Measurements from ENCODE around the gene LARP4.

LARP4 gene

DNA sequence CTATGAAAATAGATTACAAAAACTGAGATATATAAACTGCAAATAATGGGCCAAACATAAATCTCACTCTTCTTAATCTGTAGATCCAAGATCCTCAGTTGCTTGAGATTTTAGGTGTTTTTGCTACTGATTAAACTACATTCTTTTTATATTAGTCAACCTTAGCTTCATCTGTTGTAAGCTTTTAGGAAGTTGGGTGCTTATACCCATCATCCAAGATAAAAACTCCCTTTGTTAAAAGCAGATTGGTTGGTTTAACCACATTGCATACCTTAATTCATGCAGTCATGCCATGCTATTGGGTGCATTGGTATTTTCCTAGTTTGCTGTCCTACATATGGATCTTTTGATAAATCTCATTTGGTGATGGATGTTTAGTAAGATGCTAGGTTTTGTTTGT, 57.9 kb downstream of the LARP4 start:
- H3K79me2 ChIP-seq (ENCODE audit: low read length) = no peaks in the 10 kb centered on the region
- H3K9me3 ChIP-seq (ENCODE audit: insufficient read depth, low read length) = no peaks in the 10 kb centered on the region
- H3K4me1 ChIP-seq (ENCODE audit: low read length) = no peaks in the 10 kb centered on the region
- no peaks in the 10 kb centered on the region for H3K27me3 ChIP-seq (ENCODE audit: low read depth, low read length)
- H3K9ac ChIP-seq (ENCODE audit: low read length) = no peak overlapping the region
- no peak overlapping the region for H3K4me3 ChIP-seq (ENCODE audit: low read length)
- peaks cover 37% of the 10 kb centered on the region for H3K36me3 ChIP-seq (replicated peaks; ENCODE audit: low read depth, low read length)
- H3K27ac ChIP-seq (ENCODE audit: low read length) = no peak overlapping the region
- H2AFZ ChIP-seq (ENCODE audit: low read depth, low read length) = no peak overlapping the region
- H3K4me2 ChIP-seq (ENCODE audit: low read length) = no peak overlapping the region
- no peaks in the 10 kb centered on the region for H4K20me1 ChIP-seq (ENCODE audit: insufficient read depth, low read length)
- no peak for TF ChIP-seq EZH2phosphoT487 (IDR thresholded peaks at IDR 0.05; ENCODE audit: low read depth)
- TF ChIP-seq, protein P1, sequence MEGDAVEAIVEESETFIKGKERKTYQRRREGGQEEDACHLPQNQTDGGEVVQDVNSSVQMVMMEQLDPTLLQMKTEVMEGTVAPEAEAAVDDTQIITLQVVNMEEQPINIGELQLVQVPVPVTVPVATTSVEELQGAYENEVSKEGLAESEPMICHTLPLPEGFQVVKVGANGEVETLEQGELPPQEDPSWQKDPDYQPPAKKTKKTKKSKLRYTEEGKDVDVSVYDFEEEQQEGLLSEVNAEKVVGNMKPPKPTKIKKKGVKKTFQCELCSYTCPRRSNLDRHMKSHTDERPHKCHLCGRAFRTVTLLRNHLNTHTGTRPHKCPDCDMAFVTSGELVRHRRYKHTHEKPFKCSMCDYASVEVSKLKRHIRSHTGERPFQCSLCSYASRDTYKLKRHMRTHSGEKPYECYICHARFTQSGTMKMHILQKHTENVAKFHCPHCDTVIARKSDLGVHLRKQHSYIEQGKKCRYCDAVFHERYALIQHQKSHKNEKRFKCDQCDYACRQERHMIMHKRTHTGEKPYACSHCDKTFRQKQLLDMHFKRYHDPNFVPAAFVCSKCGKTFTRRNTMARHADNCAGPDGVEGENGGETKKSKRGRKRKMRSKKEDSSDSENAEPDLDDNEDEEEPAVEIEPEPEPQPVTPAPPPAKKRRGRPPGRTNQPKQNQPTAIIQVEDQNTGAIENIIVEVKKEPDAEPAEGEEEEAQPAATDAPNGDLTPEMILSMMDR (IDR thresholded peaks at IDR 0.05; ENCODE audit: low read depth, low read length) = no peak

DNA sequence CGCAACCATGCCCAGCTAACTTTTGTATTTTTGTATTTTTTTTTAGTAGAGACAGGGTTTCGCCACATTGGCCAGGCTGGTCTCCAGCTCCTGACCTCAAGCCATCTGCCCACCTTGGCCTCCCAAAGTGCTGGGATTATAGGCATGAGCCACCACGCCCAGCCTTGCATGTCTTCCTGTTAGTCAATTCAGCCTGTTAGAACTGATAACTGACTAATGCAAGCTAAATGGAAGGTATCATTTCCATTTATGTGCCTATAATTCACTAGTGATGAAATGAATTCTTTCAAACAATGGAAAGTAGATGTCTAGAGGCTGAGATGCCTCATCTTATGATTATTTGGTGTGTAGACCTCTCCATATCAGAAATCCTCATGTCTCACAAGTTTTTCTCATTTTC, 66.8 kb downstream of the LARP4 start:
- Histone ChIP-seq H3K9ac (ENCODE audit: low read length) (no peak overlapping the region), H3K4me2 (ENCODE audit: low read length) (no peak overlapping the region), H3K4me3 (ENCODE audit: low read length) (no peak overlapping the region), H3K79me2 (ENCODE audit: low read length) (no peaks in the 10 kb centered on the region), H3K27me3 (ENCODE audit: low read depth, low read length) (no peaks in the 10 kb centered on the region), H2AFZ (ENCODE audit: low read depth, low read length) (no peak overlapping the region), H3K4me1 (ENCODE audit: low read length) (no peaks in the 10 kb centered on the region), H3K36me3 (replicated peaks; ENCODE audit: low read depth, low read length) (peaks cover 38% of the 10 kb centered on the region), H4K20me1 (ENCODE audit: insufficient read depth, low read length) (no peaks in the 10 kb centered on the region), H3K9me3 (ENCODE audit: insufficient read depth, low read length) (no peaks in the 10 kb centered on the region), H3K27ac (ENCODE audit: low read length) (no peak overlapping the region)
- TF ChIP-seq EZH2phosphoT487 (IDR thresholded peaks at IDR 0.05; ENCODE audit: low read depth) = no peak
- TF ChIP-seq, protein P1 (IDR thresholded peaks at IDR 0.05; ENCODE audit: low read depth, low read length) = no peak

GRCh38 chr12:50477241-50477832, 76.7 kb downstream of the LARP4 start:
- H4K20me1 ChIP-seq (ENCODE audit: insufficient read depth, low read length) = no peaks in the 10 kb centered on the region
- H3K36me3 ChIP-seq (replicated peaks; ENCODE audit: low read depth, low read length) = peaks cover 18% of the 10 kb centered on the region
- no peaks in the 10 kb centered on the region for H3K9me3 ChIP-seq (ENCODE audit: insufficient read depth, low read length)

DNA sequence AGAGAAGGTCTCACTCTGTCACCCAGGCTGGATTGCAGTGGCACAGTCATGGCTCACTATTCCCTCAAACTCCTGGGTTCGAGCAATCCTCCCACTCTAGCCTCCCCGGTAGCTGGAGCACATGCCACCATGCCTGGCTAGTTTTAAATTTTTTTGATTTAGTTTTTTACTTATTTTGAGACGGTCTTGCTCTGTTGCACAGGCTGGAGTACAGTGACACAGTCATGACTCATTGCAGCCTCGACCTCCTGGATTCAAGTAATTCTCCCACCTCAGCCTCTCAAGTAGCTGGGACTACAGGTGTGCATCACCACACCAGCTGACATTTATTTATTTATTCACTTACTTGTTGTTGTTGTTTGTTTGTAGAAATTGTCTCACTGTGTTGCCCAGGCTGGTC, 81.9 kb downstream of the LARP4 start:
- Histone ChIP-seq H3K79me2 (ENCODE audit: low read length) (no peaks in the 10 kb centered on the region), H2AFZ (ENCODE audit: low read depth, low read length) (no peak overlapping the region), H3K4me3 (ENCODE audit: low read length) (no peak overlapping the region), H3K9ac (ENCODE audit: low read length) (no peak overlapping the region), H3K36me3 (replicated peaks; ENCODE audit: low read depth, low read length) (peaks cover 3% of the 10 kb centered on the region), H3K27ac (ENCODE audit: low read length) (no peak overlapping the region), H4K20me1 (ENCODE audit: insufficient read depth, low read length) (no peaks in the 10 kb centered on the region), H3K9me3 (ENCODE audit: insufficient read depth, low read length) (no peaks in the 10 kb centered on the region), H3K4me1 (ENCODE audit: low read length) (no peaks in the 10 kb centered on the region), H3K4me2 (ENCODE audit: low read length) (no peak overlapping the region), H3K27me3 (ENCODE audit: low read depth, low read length) (no peaks in the 10 kb centered on the region)
- no peak for TF ChIP-seq EZH2phosphoT487 (IDR thresholded peaks at IDR 0.05; ENCODE audit: low read depth)
- TF ChIP-seq, protein P1 (IDR thresholded peaks at IDR 0.05; ENCODE audit: low read depth, low read length) = no peak

More at GRCh38 chr12:50477241-50477832, 76.7 kb downstream of the LARP4 start:
- Histone ChIP-seq H3K27ac (ENCODE audit: low read length) (no peak overlapping the region), H3K4me2 (ENCODE audit: low read length) (no peak overlapping the region), H3K79me2 (ENCODE audit: low read length) (no peaks in the 10 kb centered on the region), H3K4me3 (ENCODE audit: low read length) (no peak overlapping the region), H3K27me3 (ENCODE audit: low read depth, low read length) (no peaks in the 10 kb centered on the region), H3K9ac (ENCODE audit: low read length) (no peak overlapping the region), H2AFZ (ENCODE audit: low read depth, low read length) (no peak overlapping the region), H3K4me1 (ENCODE audit: low read length) (no peaks in the 10 kb centered on the region)
- TF ChIP-seq EZH2phosphoT487 (IDR thresholded peaks at IDR 0.05; ENCODE audit: low read depth) = no peak
- TF ChIP-seq, protein P1 (IDR thresholded peaks at IDR 0.05; ENCODE audit: low read depth, low read length) = no peak
